ENCODE measurements around the gene PRELID3B.

DNA sequence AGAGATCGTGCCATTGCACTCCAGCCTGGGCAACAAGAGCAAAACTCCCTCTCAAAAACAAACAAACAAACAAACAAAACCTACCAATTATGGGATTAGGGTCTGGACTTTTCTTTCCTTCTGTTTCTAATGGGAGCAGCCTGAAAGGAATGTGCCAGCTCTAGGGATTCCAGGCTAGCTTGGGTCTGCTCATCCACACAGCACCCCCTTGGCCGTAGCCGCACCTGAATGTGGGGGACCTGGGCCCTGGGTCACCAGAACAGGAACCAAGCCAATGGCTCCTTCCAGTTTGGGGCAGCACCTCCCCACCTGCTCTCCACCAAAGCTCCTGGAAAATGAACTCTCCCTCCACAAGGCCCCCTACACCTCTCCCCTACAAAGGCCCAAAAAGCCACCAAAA lies 42.3 kb downstream of the PRELID3B start:
- TF ChIP-seq EP300 (IDR thresholded peaks at IDR 0.05), result no peak
- TF ChIP-seq, protein P1, sequence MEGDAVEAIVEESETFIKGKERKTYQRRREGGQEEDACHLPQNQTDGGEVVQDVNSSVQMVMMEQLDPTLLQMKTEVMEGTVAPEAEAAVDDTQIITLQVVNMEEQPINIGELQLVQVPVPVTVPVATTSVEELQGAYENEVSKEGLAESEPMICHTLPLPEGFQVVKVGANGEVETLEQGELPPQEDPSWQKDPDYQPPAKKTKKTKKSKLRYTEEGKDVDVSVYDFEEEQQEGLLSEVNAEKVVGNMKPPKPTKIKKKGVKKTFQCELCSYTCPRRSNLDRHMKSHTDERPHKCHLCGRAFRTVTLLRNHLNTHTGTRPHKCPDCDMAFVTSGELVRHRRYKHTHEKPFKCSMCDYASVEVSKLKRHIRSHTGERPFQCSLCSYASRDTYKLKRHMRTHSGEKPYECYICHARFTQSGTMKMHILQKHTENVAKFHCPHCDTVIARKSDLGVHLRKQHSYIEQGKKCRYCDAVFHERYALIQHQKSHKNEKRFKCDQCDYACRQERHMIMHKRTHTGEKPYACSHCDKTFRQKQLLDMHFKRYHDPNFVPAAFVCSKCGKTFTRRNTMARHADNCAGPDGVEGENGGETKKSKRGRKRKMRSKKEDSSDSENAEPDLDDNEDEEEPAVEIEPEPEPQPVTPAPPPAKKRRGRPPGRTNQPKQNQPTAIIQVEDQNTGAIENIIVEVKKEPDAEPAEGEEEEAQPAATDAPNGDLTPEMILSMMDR (IDR thresholded peaks at IDR 0.05), result no peak
- no peak for TF ChIP-seq POLR2AphosphoS5 (IDR thresholded peaks at IDR 0.05)

All from gastroesophageal sphincter (tissue), 3 donors.